HG03460 (cell line): ENCODE measurements around the gene ZNF576.
"Not testable (repeated sequence)": the region's sequence is repeated elsewhere in the genome, so short reads cannot be mapped to it uniquely, and the experiment has no call there.

Source experiments
- ATAC-seq: cut with Tn5 transposase; IDR thresholded peaks from one replicate; pipeline ENCODE4 v1.9.1; 2021; ENCODE audit not compliant: unreplicated experiment

The ZNF576 gene, protein sequence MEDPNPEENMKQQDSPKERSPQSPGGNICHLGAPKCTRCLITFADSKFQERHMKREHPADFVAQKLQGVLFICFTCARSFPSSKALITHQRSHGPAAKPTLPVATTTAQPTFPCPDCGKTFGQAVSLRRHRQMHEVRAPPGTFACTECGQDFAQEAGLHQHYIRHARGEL

DNA sequence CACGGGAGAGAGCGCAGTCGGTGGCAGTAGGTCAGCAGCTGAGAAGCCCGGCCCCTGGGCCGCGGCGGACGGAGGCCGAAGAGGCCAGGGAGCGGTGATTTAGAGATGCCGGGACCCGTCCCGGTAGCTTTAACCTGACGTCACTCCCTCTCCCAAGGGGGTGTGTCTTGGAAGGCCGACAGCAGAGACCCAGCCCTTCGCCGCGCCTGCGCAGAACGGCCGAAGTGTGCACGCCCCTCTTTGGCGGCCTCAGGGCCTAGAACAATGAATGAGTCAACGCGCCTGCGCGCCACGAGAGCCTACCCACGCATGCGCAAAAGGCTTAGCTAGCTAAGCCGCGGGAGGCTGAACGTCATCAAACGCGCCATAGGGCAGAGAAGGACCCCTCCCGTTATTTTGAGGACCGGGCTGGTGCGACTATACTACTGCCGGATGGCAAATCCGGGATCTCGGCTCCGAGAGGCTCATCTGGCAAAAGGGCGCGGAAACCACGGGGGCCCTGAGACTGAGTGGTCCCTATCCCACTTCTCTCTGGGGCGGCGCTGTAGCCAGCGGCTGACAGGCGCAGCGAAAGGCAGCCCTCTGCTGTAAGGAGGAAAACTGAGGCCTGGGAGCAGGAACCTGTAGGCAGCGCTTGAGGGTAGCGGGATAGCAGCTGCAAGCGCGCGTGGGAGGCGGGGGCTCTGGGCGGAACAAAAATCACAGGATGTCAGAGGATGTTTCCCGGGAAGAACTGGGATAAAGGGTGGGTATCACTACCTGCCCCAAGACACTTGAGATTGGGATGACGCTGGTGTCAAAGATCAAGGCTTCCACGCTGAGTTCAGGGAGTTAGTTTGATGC, at the start of gene ZNF576, which contains the start of gene IRGQ:
ZNF576 (plus strand) TSS at position 597 of the 843 bp plus-strand sequence. CDS start 514 bp downstream, outside the sequence.
IRGQ (minus strand) TSS at position 136 of the 843 bp plus-strand sequence. CDS start 796 bp downstream, outside the sequence.
- peak; percentile 63 for ATAC-seq

GRCh38 chr19:43547926-43548325, 48.5 kb upstream of the ZNF576 start:
- not testable (repeated sequence) for ATAC-seq

- no peak for ATAC-seq
These were observed 47.7 kb upstream of the ZNF576 start for GRCh38 chr19:43548706-43549105.

DNA sequence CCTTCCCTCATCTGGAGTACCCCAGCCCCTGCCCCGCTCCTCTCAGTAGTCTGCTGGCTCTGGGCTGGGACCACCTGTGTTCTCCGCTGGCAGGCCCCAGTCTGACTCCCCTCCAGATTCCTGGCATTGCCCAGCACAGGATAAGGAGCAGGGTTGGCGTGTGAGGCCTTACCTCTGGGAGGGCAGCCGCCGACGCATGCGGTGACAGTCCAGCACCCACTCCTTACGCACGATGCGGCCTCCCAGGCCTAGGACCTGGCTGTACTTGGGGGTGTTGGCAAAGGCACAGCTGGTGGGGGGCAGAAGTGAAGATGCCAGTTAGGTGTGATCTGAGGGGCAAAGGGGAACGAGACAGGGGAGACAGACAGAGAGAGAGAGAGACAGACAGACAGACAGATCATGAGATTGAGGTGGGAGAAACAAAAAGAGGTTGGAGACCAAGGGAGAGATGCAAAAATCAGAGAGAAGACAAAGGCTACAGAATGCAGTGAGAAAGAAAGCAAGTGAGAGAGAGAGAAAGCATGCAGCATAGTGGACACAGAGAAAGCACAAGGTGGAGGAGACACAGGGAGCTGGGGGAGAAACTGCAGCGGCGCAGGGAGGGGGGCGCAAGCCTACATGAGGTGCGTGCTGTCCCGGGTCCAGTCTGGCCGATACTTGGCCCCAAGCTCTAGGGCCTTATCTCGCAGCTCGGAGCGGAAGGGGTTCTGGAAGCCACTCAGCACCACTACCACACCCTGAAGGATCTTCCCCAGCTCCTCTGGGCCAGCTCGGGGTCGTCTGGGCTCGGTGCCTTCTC, 44.8 kb upstream of the ZNF576 start:
- ATAC-seq, result no peak

GRCh38 chr19:43552198-43552450, 44.3 kb upstream of the ZNF576 start:
- ATAC-seq, result no peak

DNA sequence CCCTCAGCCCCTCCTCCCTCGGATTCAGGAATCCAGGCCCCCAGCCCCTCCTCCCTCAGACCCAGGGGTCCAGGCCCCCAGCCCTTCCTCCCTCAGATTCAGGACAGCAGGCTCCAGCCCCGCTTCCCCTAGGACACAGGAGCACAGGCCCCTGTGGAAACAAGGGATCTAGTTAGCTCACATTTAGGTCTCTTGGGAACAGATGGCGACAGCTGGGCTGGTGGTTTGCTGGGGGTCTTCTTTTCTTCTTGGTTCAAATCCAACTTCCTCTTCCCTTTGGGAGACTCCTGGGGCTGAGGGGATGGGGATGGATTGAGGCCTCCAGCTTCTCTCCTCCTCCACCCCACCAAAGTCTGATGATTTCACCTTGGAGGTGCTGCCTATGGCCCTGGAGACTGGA, 43.8 kb upstream of the ZNF576 start:
- no peak for ATAC-seq

DNA sequence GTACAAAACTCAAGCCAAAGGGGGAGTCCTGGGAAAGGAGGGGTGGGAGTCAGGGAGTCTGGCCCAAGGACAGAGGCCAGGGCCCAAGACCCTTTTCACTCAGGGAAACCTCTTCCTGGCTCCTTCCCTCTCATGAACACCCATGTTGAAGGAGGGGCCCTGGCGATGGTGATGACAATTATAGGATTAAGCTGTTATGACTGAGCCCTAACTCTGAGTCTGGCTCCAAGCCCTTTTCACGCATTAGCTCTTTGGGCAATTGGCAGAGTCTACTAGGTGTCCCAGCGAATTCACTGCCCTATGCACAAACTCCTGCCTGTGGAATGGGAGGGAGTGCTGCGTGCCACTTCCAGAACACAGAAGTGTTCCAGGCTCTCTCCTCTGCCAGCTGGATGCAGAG, 42.7 kb upstream of the ZNF576 start:
- no peak for ATAC-seq

DNA sequence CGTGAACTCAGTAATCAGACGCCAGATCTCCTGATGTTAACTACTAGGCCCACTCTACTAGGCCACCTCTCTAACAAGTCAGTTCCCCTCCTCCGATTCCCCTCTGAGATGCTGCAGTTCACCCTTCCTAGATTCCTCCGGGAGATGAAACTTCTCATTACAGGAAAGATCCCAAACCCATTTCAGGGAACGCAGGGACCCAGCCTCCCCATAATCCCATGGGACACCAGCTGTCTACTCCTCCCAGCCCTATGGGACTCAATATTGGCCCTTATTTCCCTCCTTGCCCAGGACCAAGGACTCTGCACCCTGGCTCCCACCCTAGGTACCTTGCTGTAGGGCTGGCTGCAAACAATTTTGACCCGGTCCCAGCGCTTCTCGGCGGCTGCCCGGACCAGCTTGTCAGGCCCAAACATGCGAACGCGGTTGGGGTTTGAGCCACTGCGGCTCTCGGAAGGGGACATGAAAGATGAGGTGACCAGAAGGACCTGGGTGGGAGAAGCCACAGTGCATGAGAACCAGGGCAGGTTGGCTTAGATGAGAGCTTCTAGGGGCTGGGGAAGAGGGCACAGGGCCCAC, 42.0 kb upstream of the ZNF576 start:
- no peak for ATAC-seq

DNA sequence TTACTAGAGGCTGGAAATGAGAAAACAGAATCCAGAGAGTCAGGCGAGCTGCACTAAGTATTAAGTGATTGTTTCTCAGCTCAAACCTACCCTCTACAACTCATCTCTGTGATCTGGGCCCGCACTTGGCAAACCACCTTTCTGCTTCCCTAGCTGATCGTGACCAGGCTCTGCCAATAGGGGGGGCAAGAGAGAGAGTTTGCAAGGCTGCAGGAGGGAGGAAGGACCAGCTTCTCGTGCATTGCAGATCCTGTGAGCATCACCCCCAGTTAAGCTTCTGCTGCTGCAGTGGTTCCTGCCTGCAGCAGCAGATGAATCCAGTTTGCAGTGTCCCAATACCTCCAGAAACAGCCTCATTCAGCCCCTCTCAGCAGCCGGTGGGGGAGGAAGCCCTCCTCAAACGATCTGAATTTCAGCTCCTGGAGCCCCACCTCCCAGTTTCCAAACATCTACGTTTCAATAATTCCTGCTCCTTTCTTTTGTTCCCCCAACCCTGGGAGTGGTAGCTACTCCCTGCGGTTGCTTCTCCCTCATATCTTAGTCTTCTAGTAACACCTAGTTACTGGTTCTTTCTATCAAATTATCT, 41.1 kb upstream of the ZNF576 start:
- no peak for ATAC-seq

DNA sequence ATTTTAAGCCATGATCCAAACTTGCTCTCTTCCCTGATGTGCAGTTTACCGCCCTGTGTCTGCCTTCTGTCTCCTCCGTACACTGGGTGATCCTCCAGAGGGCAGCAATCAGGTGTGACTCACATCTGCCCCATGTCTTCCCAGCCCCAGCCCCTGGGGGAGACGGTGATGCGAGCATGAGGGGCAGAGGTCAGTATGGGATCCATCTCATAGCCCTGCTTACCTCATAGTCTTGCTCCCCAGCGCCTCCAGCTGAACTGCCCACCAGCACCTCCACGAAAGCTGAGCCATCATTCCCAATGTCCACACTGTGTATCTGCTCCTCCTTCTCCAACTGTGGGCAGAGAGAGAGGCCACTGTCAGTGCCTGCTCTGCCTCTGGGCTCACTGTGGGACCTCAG, 35.7 kb upstream of the ZNF576 start:
- no peak for ATAC-seq

DNA sequence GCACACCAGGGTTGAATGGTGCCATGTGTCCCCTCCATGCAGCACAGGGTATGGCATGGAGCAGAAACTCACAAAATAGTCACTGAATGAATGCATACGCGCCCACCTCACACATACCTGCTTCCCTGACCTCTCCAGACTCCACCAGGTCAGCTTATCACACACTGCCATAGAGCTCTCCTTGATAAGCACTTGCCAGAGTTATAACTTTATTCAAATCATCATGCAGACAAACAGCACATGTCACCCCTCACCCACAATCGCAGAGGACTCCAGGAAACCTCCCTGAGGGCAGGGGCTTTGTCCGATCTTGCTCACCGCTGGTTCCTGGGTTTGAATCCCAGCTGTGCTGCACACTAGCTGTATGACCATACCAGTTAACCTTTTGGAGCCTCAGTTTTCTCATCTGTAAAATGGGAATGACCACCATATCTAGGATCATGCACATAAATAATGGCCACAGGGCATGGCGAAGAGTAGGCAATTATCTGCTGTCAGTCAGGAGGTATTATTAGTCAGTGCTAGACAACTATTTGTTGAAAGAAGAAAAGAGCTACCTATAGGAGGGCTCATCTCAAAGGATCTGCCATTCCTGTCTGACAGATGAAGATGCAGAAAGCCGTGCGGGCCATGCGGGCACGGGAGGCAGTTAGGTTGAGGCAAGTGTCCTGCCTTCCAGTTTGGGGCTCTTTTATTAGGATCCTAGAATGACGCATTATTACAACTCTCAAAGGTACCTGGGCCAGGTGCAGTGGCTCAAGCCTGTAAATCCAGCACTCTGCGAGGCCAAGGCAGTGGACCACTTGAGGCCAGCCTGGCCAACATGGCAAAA, 35.0 kb upstream of the ZNF576 start:
- ATAC-seq, result no peak

GRCh38 chr19:43562226-43562697, 34.1 kb upstream of the ZNF576 start:
- no peak for ATAC-seq

DNA sequence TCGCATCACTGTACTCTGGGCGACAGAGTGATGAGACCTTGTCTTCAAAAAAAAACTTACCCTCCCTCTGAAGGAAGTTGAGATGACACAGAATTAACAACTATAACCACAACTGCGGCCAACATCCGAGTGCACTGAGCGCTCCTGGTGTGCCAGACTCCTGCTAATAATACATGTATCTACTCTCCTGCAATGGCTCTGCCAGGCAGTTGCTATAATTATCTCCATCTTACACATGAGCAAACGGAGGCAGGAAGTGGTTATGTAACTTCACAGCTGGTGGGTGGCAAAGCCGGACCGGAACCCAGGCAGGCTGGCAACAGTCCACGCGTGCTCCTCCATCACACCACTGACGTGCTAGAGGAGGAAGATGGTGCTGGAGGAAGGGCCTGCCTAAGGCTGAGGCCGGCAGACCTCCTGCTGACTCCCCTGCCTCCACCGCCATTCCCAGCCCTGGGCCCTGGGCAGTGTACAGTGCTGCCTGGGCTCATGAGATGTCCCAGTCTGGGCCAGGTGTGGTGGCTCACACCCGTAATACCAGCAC, 33.6 kb upstream of the ZNF576 start:
- ATAC-seq, result peak; percentile 82

- no peak for ATAC-seq
These were observed 32.5 kb upstream of the ZNF576 start for GRCh38 chr19:43563816-43564457.

DNA sequence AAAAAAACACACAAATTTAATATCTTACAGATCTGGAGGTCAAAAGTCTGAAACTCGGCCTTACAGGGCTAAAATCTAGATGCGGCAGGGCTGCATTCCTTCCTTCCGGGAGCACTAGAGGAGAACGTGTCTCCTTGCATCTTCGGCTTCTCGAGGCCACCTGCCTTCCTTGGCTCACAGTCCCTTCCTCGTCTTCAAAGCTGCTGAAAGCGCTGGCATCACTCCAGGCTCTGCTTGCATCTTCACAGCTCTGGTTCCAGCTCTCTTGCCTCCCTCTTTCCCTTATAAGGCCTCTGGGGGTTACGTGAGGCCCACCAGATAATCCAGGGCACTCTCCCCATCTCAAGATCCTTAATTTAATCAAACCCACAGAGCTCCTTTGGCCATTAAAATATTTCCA, 31.6 kb upstream of the ZNF576 start:
- no peak for ATAC-seq

DNA sequence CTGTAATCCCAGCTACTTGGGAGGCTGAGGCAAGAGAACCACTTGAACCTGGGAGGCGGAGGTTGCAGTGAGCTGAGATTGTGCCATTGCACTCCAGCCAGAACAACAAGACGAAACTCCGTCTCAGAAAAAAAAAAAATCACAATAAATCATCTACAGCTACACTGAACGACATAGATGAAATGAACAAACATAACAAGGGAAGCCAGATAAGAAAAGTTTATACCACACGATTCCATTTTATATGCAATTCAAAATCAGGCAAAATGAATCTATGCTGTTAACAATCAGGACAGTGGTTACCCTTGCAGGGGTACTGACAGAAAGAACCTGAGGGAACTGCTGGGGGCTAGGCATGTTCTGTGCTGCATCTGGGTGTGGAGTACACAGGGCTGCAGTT, 26.7 kb upstream of the ZNF576 start:
- ATAC-seq, result no peak

- no peak for ATAC-seq
These were observed 26.1 kb upstream of the ZNF576 start for GRCh38 chr19:43570174-43570791.

DNA sequence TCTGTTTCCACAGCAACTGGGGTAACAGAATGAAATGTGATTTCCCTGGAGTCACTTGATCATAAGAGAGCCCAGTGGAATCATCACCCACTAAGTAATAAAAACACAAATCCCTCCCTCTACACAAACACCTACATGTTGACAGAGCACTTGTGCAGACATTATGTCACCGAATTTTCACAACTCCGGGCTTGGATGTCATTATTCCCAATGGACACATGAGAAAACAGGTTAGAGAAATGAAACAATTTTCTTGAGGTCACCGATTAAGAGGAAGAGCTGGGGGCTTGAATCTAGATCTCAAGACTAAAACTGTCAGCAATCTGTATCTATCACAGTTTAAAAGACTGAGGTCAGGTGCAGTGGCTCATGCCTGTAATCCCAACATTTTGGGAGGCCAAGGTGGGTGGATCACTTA, 24.2 kb upstream of the ZNF576 start:
- ATAC-seq, result no peak
